ENCODE measurements around the gene TOR2A. TPM values are rescaled to one million over a fixed set of nuclear protein-coding genes. Genes with fewer than 3 reads are reported as not detected.
"Not testable (repeated sequence)": the region's sequence is repeated elsewhere in the genome, so short reads cannot be mapped to it uniquely, and the experiment has no call there.

Gene TOR2A
- total RNA-seq, 1 donor from 2014 or later, result 2.3 TPM

GRCh38 chr9:127761491-127761956, 26.4 kb upstream of the TOR2A start:
- Histone ChIP-seq H3K27me3 (ENCODE audit: low read depth) (peaks cover 36% of the 10 kb centered on the region), H3K27ac (replicated peaks) (peak overlapping the region; percentile 93), H3K9me3 (replicated peaks) (no peaks in the 10 kb centered on the region), H3K4me1 (peaks cover 91% of the 10 kb centered on the region), H3K4me3 (peak overlapping the region; percentile 65), H3K36me3 (no peaks in the 10 kb centered on the region)
- intact Hi-C loops (cut with micrococcal nuclease), result no loop called here
- no peak for DNase-seq
- TF ChIP-seq CTCF (IDR thresholded peaks at IDR 0.05; ENCODE audit: borderline replicate concordance), result no peak

- Histone ChIP-seq H3K27ac (replicated peaks) (peak overlapping the region; percentile 93), H3K4me1 (peaks cover 91% of the 10 kb centered on the region)
- no peak for TF ChIP-seq CTCF (IDR thresholded peaks at IDR 0.05; ENCODE audit: borderline replicate concordance)
Measured at GRCh38 chr9:127761061-127761460, 26.0 kb upstream of the TOR2A start.

GRCh38 chr9:127758843-127759242, 23.7 kb upstream of the TOR2A start:
- DNase-seq, result no peak
- Histone ChIP-seq H3K36me3 (no peaks in the 10 kb centered on the region), H3K4me3 (peak overlapping the region; percentile 65), H3K27me3 (ENCODE audit: low read depth) (peaks cover 63% of the 10 kb centered on the region), H3K27ac (replicated peaks) (peak overlapping the region; percentile 93), H3K4me1 (peaks cover 91% of the 10 kb centered on the region), H3K9me3 (replicated peaks) (no peaks in the 10 kb centered on the region)
- intact Hi-C loops (cut with micrococcal nuclease), result no loop called here
- TF ChIP-seq CTCF (IDR thresholded peaks at IDR 0.05; ENCODE audit: borderline replicate concordance), result no peak

More at GRCh38 chr9:127761061-127761460, 26.0 kb upstream of the TOR2A start:
- DNase-seq, result no peak
- intact Hi-C loops (cut with micrococcal nuclease), result no loop called here
- H3K27me3 ChIP-seq (ENCODE audit: low read depth), result peaks cover 41% of the 10 kb centered on the region
- no peaks in the 10 kb centered on the region for H3K36me3 ChIP-seq
- peak overlapping the region; percentile 65 for H3K4me3 ChIP-seq
- H3K9me3 ChIP-seq (replicated peaks), result no peaks in the 10 kb centered on the region

GRCh38 chr9:127756776-127757175, 21.7 kb upstream of the TOR2A start:
- H3K36me3 ChIP-seq, result not testable (repeated sequence)

GRCh38 chr9:127756233-127756632, 21.1 kb upstream of the TOR2A start:
- peaks cover 93% of the 10 kb centered on the region for H3K4me1 ChIP-seq
- peaks cover 60% of the 10 kb centered on the region for H3K27me3 ChIP-seq (ENCODE audit: low read depth)
- peak overlapping the region; percentile 59 for H3K4me3 ChIP-seq
- peak overlapping the region; percentile 93 for H3K27ac ChIP-seq (replicated peaks)
- no peak for TF ChIP-seq CTCF (IDR thresholded peaks at IDR 0.05; ENCODE audit: borderline replicate concordance)
- DNase-seq, result no peak
- no peaks in the 10 kb centered on the region for H3K36me3 ChIP-seq
- no peaks in the 10 kb centered on the region for H3K9me3 ChIP-seq (replicated peaks)
- intact Hi-C loops (cut with micrococcal nuclease), result no loop called here

More at GRCh38 chr9:127756776-127757175, 21.7 kb upstream of the TOR2A start:
- intact Hi-C loops (cut with micrococcal nuclease); DNase-seq; H3K9me3 ChIP-seq (replicated peaks): not testable (repeated sequence)
- H3K4me1 ChIP-seq, result peaks cover 93% of the 10 kb centered on the region
- peak overlapping the region; percentile 59 for H3K4me3 ChIP-seq
- H3K27ac ChIP-seq (replicated peaks), result peak overlapping the region; percentile 93
- peaks cover 66% of the 10 kb centered on the region for H3K27me3 ChIP-seq (ENCODE audit: low read depth)

Measured in left ventricle myocardium inferior (tissue), 1 donor.